HepG2 (cell line): ENCODE results near the gene ST6GALNAC2. TPM values are rescaled to one million over a fixed set of nuclear protein-coding genes. Genes with fewer than 3 reads are reported as not detected.

Source experiments
- ARID2 ChIP-seq: sonication (generic); formaldehyde crosslinking; IDR thresholded peaks from 2 replicates; pipeline ENCODE4 v1.8.1; 2022; ENCODE audit warnings: mild to moderate bottlenecking, missing genetic modification reagents, borderline replicate concordance
- HDAC2 ChIP-seq: sonication (generic); formaldehyde crosslinking; IDR thresholded peaks from 2 replicates; pipeline ENCODE4 v1.4.0; 2020; ENCODE audit warnings: missing genetic modification reagents
- HNRNPL ChIP-seq: fragments of 200-400 bp; formaldehyde crosslinking; IDR thresholded peaks from 2 replicates; pipeline ENCODE4 v1.6.1; 2017; ENCODE audit warnings: mild to moderate bottlenecking, low read depth, low read length
- KDM6A ChIP-seq: IDR thresholded peaks from 2 replicates; pipeline ENCODE4 v1.6.1; 2016; ENCODE audit warnings: low read depth
- MATR3 ChIP-seq: sonication (generic); formaldehyde crosslinking; IDR thresholded peaks from 2 replicates; pipeline ENCODE4 v1.4.0; 2020; ENCODE audit warnings: missing genetic modification reagents
- MTA3 ChIP-seq: sonication (generic); formaldehyde crosslinking; IDR thresholded peaks from 2 replicates; pipeline ENCODE4 v1.4.0; 2020; ENCODE audit warnings: missing genetic modification reagents
- PITX1 ChIP-seq: sonication (generic); formaldehyde crosslinking; IDR thresholded peaks from 2 replicates; pipeline ENCODE4 v1.5.1; 2020; ENCODE audit warnings: mild to moderate bottlenecking, missing genetic modification reagents
- ZNF546 ChIP-seq: sonication (generic); formaldehyde crosslinking; conservative IDR thresholded peaks from 2 replicates; pipeline ENCODE4 v1.8.1; 2023; ENCODE audit warnings: mild to moderate bottlenecking, missing genetic modification reagents
- ZNF670 ChIP-seq: sonication (generic); formaldehyde crosslinking; IDR thresholded peaks from 2 replicates; pipeline ENCODE4 v1.8.0; 2022; ENCODE audit warnings: mild to moderate bottlenecking, missing genetic modification reagents, borderline replicate concordance
- ZSCAN25 ChIP-seq: sonication (generic); formaldehyde crosslinking; IDR thresholded peaks from 2 replicates; pipeline ENCODE4 v1.8.0; 2022; ENCODE audit warnings: mild to moderate bottlenecking, missing genetic modification reagents
- polyA plus RNA-seq, 8 experiments: library from polyadenylated mRNA; depleted of rRNA in 3 of 8; stranded (reverse) in 7 of 8; unstranded in 1 of 8; fragments of >200 nt; fragmentation: Illumina TruSeq in 4 of 8; extraction: Trizol in 4 of 8; gene quantifications; 2 replicates each; pipeline versions ENCODE4 v1.2.1 to v1.2.3, GENCODE V29; 2011 to 2016; ENCODE audit warnings: low read depth in 4 of 8, missing spikeins in 1 of 8, mixed read lengths in 1 of 8; ENCODE audit not compliant: insufficient read depth in 1 of 8
- total RNA-seq, 5 experiments: library from RNA; depleted of rRNA; stranded (reverse); fragments of >200 nt; fragmentation: Illumina TruSeq; extraction: Trizol; gene quantifications; 2 replicates each; pipeline ENCODE4 v1.2.3, GENCODE V29; 2016; ENCODE audit warnings: low read depth in 1 of 5
- TF ChIP-seq, protein P1 (sequence below): sonication (generic); formaldehyde crosslinking; IDR thresholded peaks from 2 replicates; pipeline ENCODE4 v1.8.0; 2022; ENCODE audit warnings: missing genetic modification reagents, mild to moderate bottlenecking, inconsistent platforms, borderline replicate concordance
- TF ChIP-seq, protein P2 (sequence below): sonication (generic); formaldehyde crosslinking; IDR thresholded peaks from 2 replicates; pipeline ENCODE4 v1.5.0; 2020; ENCODE audit warnings: mild to moderate bottlenecking, missing genetic modification reagents
- TF ChIP-seq, protein P3 (sequence below), 2 experiments: fragments of 450-650 bp in 1 of 2; sonication (generic) in 1 of 2; formaldehyde crosslinking; IDR thresholded peaks; 2 replicates each; pipeline versions ENCODE4 v1.5.0 to v1.8.0; 2020 to 2022; ENCODE audit warnings: mild to moderate bottlenecking in 1 of 2, missing genetic modification reagents in 1 of 2
- TF ChIP-seq, protein P4 (sequence below): sonication (generic); formaldehyde crosslinking; IDR thresholded peaks from 2 replicates; pipeline ENCODE4 v1.4.0; 2020; ENCODE audit warnings: mild to moderate bottlenecking, missing genetic modification reagents, borderline replicate concordance
- TF ChIP-seq, protein P5 (sequence below): sonication (generic); formaldehyde crosslinking; IDR thresholded peaks from 2 replicates; pipeline ENCODE4 v1.8.0; 2023; ENCODE audit warnings: mild to moderate bottlenecking, missing genetic modification reagents
- TF ChIP-seq, protein P6 (sequence below): sonication (generic); formaldehyde crosslinking; IDR thresholded peaks from 2 replicates; pipeline ENCODE4 v1.5.0; 2020; ENCODE audit warnings: mild to moderate bottlenecking, missing genetic modification reagents

ST6GALNAC2 gene
- total and polyA plus RNA-seq, 2 of the 13 experiments (the other 11 are each of a cell fraction or from before 2014, with no cell fraction given) = 0.12 to 0.49 TPM

DNA sequence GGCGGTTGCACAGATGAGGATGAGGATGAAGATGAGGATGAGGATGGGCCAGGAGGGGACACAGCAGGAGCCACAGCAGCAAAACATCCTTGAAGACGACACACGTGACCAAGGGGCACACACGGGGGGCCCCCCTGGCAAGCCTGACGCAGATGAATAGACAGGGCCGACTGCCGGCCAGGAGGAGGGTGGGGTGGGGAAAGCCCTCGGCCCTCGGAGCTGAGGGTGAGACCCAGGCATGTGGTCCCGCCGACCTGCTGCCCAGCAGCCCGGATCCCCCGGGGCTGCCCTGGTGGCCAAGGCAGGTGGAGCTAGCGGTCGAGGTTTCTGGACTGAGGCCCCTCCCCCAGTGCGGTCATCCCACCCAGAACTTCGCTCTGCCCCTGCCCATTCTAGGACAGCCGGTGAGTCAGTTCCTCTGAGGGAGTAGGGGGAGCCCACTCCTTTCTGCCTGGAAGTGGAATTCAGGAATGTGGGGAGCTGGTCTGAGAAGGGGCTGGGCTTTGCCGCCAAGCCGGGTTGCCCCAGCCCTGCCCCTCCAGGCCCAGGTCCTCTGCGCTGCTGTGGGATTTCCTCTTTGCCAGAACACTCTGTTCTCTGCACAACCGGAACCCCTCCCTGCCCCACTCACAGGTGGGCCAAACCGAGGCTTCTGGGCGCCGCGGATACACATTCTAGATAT is 58.1 kb downstream of the ST6GALNAC2 start (continued):
- no peak for TF ChIP-seq ARID2 (CRISPR knock-in tag)
- TF ChIP-seq, protein P1, sequence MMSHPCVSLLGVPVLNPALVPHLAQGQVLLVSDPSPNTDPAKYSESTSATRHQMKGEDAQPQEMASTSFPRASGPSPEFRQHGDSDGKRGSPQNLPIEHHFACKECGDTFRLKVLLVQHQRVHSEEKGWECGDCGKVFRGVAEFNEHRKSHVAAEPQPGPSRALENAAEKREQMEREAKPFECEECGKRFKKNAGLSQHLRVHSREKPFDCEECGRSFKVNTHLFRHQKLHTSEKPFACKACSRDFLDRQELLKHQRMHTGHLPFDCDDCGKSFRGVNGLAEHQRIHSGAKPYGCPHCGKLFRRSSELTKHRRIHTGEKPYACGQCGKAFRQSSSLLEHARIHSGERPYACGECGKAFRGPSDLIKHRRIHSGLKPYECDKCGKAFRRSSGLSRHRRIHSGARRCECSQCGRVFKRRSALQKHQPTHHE (CRISPR knock-in tag) = no peak
- TF ChIP-seq MATR3 (CRISPR knock-in tag) = no peak
- TF ChIP-seq ZNF546 (CRISPR knock-in tag) = no peak
- TF ChIP-seq, protein P2, sequence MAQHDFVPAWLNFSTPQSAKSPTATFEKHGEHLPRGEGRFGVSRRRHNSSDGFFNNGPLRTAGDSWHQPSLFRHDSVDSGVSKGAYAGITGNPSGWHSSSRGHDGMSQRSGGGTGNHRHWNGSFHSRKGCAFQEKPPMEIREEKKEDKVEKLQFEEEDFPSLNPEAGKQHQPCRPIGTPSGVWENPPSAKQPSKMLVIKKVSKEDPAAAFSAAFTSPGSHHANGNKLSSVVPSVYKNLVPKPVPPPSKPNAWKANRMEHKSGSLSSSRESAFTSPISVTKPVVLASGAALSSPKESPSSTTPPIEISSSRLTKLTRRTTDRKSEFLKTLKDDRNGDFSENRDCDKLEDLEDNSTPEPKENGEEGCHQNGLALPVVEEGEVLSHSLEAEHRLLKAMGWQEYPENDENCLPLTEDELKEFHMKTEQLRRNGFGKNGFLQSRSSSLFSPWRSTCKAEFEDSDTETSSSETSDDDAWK (CRISPR knock-in tag) = no peak
- no peak for TF ChIP-seq ZSCAN25 (CRISPR knock-in tag)
- TF ChIP-seq, protein P3, sequence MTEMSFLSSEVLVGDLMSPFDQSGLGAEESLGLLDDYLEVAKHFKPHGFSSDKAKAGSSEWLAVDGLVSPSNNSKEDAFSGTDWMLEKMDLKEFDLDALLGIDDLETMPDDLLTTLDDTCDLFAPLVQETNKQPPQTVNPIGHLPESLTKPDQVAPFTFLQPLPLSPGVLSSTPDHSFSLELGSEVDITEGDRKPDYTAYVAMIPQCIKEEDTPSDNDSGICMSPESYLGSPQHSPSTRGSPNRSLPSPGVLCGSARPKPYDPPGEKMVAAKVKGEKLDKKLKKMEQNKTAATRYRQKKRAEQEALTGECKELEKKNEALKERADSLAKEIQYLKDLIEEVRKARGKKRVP (CRISPR knock-in tag; IDR thresholded peaks at IDR 0.05) = no peak
- TF ChIP-seq, protein P4, sequence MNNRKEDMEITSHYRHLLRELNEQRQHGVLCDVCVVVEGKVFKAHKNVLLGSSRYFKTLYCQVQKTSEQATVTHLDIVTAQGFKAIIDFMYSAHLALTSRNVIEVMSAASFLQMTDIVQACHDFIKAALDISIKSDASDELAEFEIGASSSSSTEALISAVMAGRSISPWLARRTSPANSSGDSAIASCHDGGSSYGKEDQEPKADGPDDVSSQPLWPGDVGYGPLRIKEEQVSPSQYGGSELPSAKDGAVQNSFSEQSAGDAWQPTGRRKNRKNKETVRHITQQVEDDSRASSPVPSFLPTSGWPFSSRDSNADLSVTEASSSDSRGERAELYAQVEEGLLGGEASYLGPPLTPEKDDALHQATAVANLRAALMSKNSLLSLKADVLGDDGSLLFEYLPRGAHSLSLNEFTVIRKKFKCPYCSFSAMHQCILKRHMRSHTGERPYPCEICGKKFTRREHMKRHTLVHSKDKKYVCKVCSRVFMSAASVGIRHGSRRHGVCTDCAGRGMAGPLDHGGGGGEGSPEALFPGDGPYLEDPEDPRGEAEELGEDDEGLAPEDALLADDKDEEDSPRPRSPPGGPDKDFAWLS (CRISPR knock-in tag) = no peak
- no peak for TF ChIP-seq MTA3 (CRISPR knock-in tag)
- TF ChIP-seq, protein P5, sequence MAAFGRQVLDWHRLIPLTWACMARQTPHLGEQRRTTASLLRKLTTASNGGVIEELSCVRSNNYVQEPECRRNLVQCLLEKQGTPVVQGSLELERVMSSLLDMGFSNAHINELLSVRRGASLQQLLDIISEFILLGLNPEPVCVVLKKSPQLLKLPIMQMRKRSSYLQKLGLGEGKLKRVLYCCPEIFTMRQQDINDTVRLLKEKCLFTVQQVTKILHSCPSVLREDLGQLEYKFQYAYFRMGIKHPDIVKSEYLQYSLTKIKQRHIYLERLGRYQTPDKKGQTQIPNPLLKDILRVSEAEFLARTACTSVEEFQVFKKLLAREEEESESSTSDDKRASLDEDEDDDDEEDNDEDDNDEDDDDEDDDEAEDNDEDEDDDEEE (CRISPR knock-in tag) = 0 out of 2 replicates have a peak, but pooled peaks have one; percentile 66
- no peak; the same call in 1 of the 2 replicates for TF ChIP-seq PITX1 (CRISPR knock-in tag)
- TF ChIP-seq, protein P6, sequence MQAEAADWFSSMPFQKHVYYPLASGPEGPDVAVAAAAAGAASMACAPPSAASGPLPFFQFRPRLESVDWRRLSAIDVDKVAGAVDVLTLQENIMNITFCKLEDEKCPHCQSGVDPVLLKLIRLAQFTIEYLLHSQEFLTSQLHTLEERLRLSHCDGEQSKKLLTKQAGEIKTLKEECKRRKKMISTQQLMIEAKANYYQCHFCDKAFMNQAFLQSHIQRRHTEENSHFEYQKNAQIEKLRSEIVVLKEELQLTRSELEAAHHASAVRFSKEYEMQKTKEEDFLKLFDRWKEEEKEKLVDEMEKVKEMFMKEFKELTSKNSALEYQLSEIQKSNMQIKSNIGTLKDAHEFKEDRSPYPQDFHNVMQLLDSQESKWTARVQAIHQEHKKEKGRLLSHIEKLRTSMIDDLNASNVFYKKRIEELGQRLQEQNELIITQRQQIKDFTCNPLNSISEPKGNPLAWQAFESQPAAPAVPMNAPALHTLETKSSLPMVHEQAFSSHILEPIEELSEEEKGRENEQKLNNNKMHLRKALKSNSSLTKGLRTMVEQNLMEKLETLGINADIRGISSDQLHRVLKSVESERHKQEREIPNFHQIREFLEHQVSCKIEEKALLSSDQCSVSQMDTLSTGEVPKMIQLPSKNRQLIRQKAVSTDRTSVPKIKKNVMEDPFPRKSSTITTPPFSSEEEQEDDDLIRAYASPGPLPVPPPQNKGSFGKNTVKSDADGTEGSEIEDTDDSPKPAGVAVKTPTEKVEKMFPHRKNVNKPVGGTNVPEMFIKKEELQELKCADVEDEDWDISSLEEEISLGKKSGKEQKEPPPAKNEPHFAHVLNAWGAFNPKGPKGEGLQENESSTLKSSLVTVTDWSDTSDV (CRISPR knock-in tag) = 0 out of 2 replicates have a peak, but pooled peaks have one; percentile 35
- peak; percentile 42; the same call in 1 of the 2 replicates for TF ChIP-seq HDAC2 (CRISPR knock-in tag)
- TF ChIP-seq HNRNPL = peak; percentile 80
- no peak for TF ChIP-seq KDM6A (CRISPR knock-in tag)
- TF ChIP-seq ZNF670 (CRISPR knock-in tag) = no peak
